22Rv1 (cell line): ENCODE results near the gene LUZP4.

ENCODE experiments used
- CTCF ChIP-seq: fragments of 450-650 bp; IDR thresholded peaks from 2 replicates; pipeline ENCODE4 v1.5.1; 2017; ENCODE audit warnings: mild to moderate bottlenecking
- ZFX ChIP-seq: fragments of 450-650 bp; IDR thresholded peaks from 2 replicates; pipeline ENCODE4 v1.6.1; 2017; ENCODE audit warnings: antibody characterized with exemption, borderline replicate concordance

DNA sequence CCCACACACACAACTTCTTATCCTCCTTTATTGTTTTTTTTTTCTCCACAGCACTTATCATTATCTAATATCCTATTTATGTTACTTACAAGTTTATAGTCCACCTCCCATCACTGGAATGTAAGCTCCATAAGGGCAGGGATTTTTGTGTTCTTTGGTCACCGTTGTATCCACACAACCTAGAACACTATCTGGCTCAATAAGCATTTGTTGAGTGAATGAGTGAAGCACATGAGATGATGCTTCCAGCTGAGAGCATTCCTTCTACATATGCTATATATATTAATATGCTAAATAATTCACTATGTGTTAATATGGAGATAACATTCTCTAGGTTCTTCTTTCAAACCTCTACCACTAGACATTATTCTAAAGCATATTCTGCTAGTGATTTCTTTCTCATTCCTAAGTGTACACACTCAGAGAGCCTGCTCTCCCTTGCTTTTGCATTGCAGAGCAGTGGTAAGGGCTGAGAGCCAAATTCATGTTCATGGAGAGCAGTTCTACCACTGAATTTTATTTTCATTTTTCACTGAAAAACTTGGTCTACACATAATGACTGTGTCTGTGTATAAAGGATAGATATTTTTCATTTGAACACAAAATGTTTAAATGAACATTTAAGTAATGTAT, 20.3 kb upstream of the LUZP4 start:
- TF ChIP-seq ZFX = no peak
- no peak for TF ChIP-seq CTCF
